ENCODE measurements around the gene TTI1.

TTI1 gene

DNA sequence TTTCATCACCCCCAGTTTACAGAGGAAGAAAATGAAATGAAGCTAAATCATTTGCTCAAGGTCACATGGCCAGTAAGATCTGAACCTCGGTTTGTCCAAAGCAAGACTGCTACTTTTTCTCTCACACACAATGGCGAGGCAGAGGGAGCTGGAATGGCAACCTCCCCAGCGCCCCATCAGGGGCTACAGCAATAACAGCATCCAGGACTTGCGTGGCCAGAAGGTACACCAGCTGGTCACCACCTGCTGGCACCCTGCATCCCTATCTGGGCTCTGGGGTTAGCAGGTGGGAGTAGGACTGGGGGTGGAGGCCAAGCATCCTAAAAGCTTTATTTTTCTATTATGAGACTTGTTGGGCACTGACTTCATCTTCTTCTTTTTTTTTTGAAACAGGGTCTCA lies 41.3 kb downstream of the TTI1 start:
- no peak for ATAC-seq
- TF ChIP-seq, protein P1, sequence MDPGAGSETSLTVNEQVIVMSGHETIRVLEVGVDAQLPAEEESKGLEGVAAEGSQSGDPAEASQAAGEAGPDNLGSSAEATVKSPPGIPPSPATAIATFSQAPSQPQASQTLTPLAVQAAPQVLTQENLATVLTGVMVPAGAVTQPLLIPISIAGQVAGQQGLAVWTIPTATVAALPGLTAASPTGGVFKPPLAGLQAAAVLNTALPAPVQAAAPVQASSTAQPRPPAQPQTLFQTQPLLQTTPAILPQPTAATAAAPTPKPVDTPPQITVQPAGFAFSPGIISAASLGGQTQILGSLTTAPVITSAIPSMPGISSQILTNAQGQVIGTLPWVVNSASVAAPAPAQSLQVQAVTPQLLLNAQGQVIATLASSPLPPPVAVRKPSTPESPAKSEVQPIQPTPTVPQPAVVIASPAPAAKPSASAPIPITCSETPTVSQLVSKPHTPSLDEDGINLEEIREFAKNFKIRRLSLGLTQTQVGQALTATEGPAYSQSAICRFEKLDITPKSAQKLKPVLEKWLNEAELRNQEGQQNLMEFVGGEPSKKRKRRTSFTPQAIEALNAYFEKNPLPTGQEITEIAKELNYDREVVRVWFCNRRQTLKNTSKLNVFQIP (CRISPR knock-in tag; IDR thresholded peaks at IDR 0.05; ENCODE audit: borderline replicate concordance, low read depth), result no peak
- TF ChIP-seq ISL1 (CRISPR knock-in tag; IDR thresholded peaks at IDR 0.05), result no peak
- TF ChIP-seq ZNF565 (CRISPR knock-in tag; conservative IDR thresholded peaks at IDR 0.05; ENCODE audit: low read depth), result no peak
- TF ChIP-seq, protein P2, sequence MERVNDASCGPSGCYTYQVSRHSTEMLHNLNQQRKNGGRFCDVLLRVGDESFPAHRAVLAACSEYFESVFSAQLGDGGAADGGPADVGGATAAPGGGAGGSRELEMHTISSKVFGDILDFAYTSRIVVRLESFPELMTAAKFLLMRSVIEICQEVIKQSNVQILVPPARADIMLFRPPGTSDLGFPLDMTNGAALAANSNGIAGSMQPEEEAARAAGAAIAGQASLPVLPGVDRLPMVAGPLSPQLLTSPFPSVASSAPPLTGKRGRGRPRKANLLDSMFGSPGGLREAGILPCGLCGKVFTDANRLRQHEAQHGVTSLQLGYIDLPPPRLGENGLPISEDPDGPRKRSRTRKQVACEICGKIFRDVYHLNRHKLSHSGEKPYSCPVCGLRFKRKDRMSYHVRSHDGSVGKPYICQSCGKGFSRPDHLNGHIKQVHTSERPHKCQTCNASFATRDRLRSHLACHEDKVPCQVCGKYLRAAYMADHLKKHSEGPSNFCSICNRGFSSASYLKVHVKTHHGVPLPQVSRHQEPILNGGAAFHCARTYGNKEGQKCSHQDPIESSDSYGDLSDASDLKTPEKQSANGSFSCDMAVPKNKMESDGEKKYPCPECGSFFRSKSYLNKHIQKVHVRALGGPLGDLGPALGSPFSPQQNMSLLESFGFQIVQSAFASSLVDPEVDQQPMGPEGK (CRISPR knock-in tag; IDR thresholded peaks at IDR 0.05; ENCODE audit: borderline replicate concordance), result no peak
- no peak for TF ChIP-seq ZFP30 (CRISPR knock-in tag; IDR thresholded peaks at IDR 0.05)
- TF ChIP-seq, protein P3, sequence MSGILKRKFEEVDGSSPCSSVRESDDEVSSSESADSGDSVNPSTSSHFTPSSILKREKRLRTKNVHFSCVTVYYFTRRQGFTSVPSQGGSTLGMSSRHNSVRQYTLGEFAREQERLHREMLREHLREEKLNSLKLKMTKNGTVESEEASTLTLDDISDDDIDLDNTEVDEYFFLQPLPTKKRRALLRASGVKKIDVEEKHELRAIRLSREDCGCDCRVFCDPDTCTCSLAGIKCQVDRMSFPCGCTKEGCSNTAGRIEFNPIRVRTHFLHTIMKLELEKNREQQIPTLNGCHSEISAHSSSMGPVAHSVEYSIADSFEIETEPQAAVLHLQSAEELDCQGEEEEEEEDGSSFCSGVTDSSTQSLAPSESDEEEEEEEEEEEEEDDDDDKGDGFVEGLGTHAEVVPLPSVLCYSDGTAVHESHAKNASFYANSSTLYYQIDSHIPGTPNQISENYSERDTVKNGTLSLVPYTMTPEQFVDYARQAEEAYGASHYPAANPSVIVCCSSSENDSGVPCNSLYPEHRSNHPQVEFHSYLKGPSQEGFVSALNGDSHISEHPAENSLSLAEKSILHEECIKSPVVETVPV (CRISPR knock-in tag; IDR thresholded peaks at IDR 0.05), result no peak
- TF ChIP-seq TOX (CRISPR knock-in tag; IDR thresholded peaks at IDR 0.05; ENCODE audit: borderline replicate concordance), result no peak
- no peak for TF ChIP-seq ZFP3 (CRISPR knock-in tag; IDR thresholded peaks at IDR 0.05)
- TF ChIP-seq ZC3H10 (CRISPR knock-in tag; IDR thresholded peaks at IDR 0.05), result no peak
- TF ChIP-seq PPARA (CRISPR knock-in tag; IDR thresholded peaks at IDR 0.05; ENCODE audit: borderline replicate concordance), result no peak
- no peak for TF ChIP-seq ARNTL (CRISPR knock-in tag; IDR thresholded peaks at IDR 0.05; ENCODE audit: borderline replicate concordance, low read depth)
- TF ChIP-seq, protein P4, sequence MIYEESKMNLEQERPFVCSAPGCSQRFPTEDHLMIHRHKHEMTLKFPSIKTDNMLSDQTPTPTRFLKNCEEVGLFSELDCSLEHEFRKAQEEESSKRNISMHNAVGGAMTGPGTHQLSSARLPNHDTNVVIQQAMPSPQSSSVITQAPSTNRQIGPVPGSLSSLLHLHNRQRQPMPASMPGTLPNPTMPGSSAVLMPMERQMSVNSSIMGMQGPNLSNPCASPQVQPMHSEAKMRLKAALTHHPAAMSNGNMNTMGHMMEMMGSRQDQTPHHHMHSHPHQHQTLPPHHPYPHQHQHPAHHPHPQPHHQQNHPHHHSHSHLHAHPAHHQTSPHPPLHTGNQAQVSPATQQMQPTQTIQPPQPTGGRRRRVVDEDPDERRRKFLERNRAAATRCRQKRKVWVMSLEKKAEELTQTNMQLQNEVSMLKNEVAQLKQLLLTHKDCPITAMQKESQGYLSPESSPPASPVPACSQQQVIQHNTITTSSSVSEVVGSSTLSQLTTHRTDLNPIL (CRISPR knock-in tag; IDR thresholded peaks at IDR 0.05; ENCODE audit: low read depth), result no peak
- TF ChIP-seq ZNF70 (CRISPR knock-in tag; IDR thresholded peaks at IDR 0.05), result no peak
- no peak for TF ChIP-seq SNAI2 (CRISPR knock-in tag; IDR thresholded peaks at IDR 0.05)
- no peak for TF ChIP-seq CSDC2 (CRISPR knock-in tag; IDR thresholded peaks at IDR 0.05)
- TF ChIP-seq, protein P5, sequence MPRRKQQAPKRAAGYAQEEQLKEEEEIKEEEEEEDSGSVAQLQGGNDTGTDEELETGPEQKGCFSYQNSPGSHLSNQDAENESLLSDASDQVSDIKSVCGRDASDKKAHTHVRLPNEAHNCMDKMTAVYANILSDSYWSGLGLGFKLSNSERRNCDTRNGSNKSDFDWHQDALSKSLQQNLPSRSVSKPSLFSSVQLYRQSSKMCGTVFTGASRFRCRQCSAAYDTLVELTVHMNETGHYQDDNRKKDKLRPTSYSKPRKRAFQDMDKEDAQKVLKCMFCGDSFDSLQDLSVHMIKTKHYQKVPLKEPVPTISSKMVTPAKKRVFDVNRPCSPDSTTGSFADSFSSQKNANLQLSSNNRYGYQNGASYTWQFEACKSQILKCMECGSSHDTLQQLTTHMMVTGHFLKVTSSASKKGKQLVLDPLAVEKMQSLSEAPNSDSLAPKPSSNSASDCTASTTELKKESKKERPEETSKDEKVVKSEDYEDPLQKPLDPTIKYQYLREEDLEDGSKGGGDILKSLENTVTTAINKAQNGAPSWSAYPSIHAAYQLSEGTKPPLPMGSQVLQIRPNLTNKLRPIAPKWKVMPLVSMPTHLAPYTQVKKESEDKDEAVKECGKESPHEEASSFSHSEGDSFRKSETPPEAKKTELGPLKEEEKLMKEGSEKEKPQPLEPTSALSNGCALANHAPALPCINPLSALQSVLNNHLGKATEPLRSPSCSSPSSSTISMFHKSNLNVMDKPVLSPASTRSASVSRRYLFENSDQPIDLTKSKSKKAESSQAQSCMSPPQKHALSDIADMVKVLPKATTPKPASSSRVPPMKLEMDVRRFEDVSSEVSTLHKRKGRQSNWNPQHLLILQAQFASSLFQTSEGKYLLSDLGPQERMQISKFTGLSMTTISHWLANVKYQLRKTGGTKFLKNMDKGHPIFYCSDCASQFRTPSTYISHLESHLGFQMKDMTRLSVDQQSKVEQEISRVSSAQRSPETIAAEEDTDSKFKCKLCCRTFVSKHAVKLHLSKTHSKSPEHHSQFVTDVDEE (CRISPR knock-in tag; IDR thresholded peaks at IDR 0.05), result no peak
- no peak for TF ChIP-seq ZNF8 (CRISPR knock-in tag; IDR thresholded peaks at IDR 0.05)
- TF ChIP-seq OSR1 (CRISPR knock-in tag; IDR thresholded peaks at IDR 0.05), result no peak
- TF ChIP-seq RARB (CRISPR knock-in tag; IDR thresholded peaks at IDR 0.05), result no peak
- no peak for TF ChIP-seq BACH2 (CRISPR knock-in tag; IDR thresholded peaks at IDR 0.05; ENCODE audit: borderline replicate concordance)

DNA sequence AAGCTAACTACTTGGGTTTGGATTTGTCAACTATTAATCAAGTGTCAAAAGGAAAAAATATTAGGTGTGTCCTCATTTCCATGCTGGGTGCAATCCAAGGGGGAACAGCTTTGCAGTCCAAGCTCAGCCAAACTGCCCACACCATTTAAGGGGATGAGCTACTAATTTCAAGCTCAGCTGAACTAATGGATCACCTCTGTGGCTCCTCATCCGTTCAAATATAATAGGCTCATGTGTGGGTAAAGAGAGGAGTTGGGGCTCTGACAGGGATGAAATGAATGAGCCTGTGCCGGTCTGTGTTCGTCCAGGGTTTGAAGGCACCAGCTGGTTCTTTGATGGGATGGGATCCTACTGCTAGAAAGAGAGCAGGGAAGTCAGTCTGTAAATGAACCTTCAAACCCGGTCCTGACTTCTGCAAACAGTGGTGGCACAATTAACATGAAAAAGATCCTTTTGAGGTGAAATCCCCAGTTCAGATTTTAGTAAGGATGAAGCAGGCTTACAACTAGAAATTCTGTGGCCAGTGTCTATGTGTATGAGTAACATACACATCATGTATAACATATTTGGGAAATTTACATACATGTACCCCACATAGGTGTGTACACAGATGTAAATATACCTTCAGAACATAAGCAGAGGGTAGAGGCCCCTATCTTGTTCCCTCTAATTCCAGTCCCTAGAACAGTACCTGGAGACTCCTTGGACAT lies 41.9 kb downstream of the TTI1 start:
- ATAC-seq, result no peak
- TF ChIP-seq, protein P2 (CRISPR knock-in tag; IDR thresholded peaks at IDR 0.05; ENCODE audit: borderline replicate concordance), result no peak
- TF ChIP-seq, protein P4 (CRISPR knock-in tag; IDR thresholded peaks at IDR 0.05; ENCODE audit: low read depth), result no peak
- TF ChIP-seq ISL1 (CRISPR knock-in tag; IDR thresholded peaks at IDR 0.05), result no peak
- no peak for TF ChIP-seq BACH2 (CRISPR knock-in tag; IDR thresholded peaks at IDR 0.05; ENCODE audit: borderline replicate concordance)
- no peak for TF ChIP-seq ZNF565 (CRISPR knock-in tag; conservative IDR thresholded peaks at IDR 0.05; ENCODE audit: low read depth)
- TF ChIP-seq ZFP30 (CRISPR knock-in tag; IDR thresholded peaks at IDR 0.05), result no peak
- no peak for TF ChIP-seq ZC3H10 (CRISPR knock-in tag; IDR thresholded peaks at IDR 0.05)
- no peak for TF ChIP-seq ZFP3 (CRISPR knock-in tag; IDR thresholded peaks at IDR 0.05)
- no peak for TF ChIP-seq ZNF70 (CRISPR knock-in tag; IDR thresholded peaks at IDR 0.05)
- TF ChIP-seq PPARA (CRISPR knock-in tag; IDR thresholded peaks at IDR 0.05; ENCODE audit: borderline replicate concordance), result no peak
- no peak for TF ChIP-seq RARB (CRISPR knock-in tag; IDR thresholded peaks at IDR 0.05)
- TF ChIP-seq ZNF8 (CRISPR knock-in tag; IDR thresholded peaks at IDR 0.05), result no peak
- TF ChIP-seq, protein P5 (CRISPR knock-in tag; IDR thresholded peaks at IDR 0.05), result no peak
- no peak for TF ChIP-seq OSR1 (CRISPR knock-in tag; IDR thresholded peaks at IDR 0.05)
- TF ChIP-seq ESRRG (CRISPR knock-in tag; IDR thresholded peaks at IDR 0.05), result no peak
- no peak for TF ChIP-seq CSDC2 (CRISPR knock-in tag; IDR thresholded peaks at IDR 0.05)
- TF ChIP-seq GLIS3 (CRISPR knock-in tag; IDR thresholded peaks at IDR 0.05), result no peak
